WTC11 (cell line): ENCODE data around the gene PRKACA. TPM values are rescaled to one million over a fixed set of nuclear protein-coding genes. Genes with fewer than 3 reads are reported as not detected.

Experiments used
- ATAC-seq: fragments of 200-7000 bp; cut with Tn5 transposase; 2 replicates; pipeline ENCODE4 v1.10.0; 2021; ENCODE audit warnings: mild to moderate bottlenecking, moderate library complexity
- CTCF ChIA-PET: fragments of 300-600 bp; sonication (Branson Sonifier 250); formaldehyde crosslinking; loops from one replicate; lab custom pipeline; 2021; ENCODE audit warnings: antibody characterized with exemption; lab: Charles Lee
- POLR2A ChIA-PET: fragments of 350-600 bp; sonication (Branson Sonifier 250); formaldehyde crosslinking; loops from one replicate; lab custom pipeline; 2021; ENCODE audit warnings: antibody characterized with exemption; lab: Charles Lee
- DNase-seq: peaks from one replicate; pipeline ENCODE4 v3.0.0; 2021; ENCODE audit warnings: low spot score
- H3K27ac Mint-ChIP-seq: 2 replicates; pipeline ENCODE4 v1.8.0; 2021; ENCODE audit warnings: mixed read lengths
- H3K27me3 Mint-ChIP-seq: 2 replicates; pipeline ENCODE4 v1.8.0; 2021; ENCODE audit warnings: low read depth, mild to moderate bottlenecking, moderate library complexity, mixed read lengths
- H3K36me3 Mint-ChIP-seq: 2 replicates; pipeline ENCODE4 v1.8.0; 2021; ENCODE audit warnings: mixed read lengths
- H3K4me1 Mint-ChIP-seq: 2 replicates; pipeline ENCODE4 v1.8.0; 2022; ENCODE audit warnings: mixed read lengths
- H3K4me3 Mint-ChIP-seq: 2 replicates; pipeline ENCODE4 v1.8.0; 2021; ENCODE audit warnings: mild to moderate bottlenecking, moderate library complexity, mixed read lengths
- H3K9me3 Mint-ChIP-seq: 2 replicates; pipeline ENCODE4 v1.8.0; 2021; ENCODE audit warnings: mixed read lengths
- CREB1 ChIP-seq: sonication (generic); formaldehyde crosslinking; IDR thresholded peaks from 2 replicates; pipeline ENCODE4 v1.8.0; 2023; ENCODE audit warnings: mild to moderate bottlenecking, missing genetic modification reagents
- ESRRA ChIP-seq: sonication (generic); formaldehyde crosslinking; IDR thresholded peaks from 2 replicates; pipeline ENCODE4 v1.8.1; 2022; ENCODE audit warnings: mild to moderate bottlenecking, missing genetic modification reagents, borderline replicate concordance
- FOXJ3 ChIP-seq: sonication (generic); formaldehyde crosslinking; IDR thresholded peaks from 2 replicates; pipeline ENCODE4 v1.9.0; 2021; ENCODE audit warnings: missing genetic modification reagents, mild to moderate bottlenecking, borderline replicate concordance
- KAT7 ChIP-seq: sonication (generic); formaldehyde crosslinking; IDR thresholded peaks from 2 replicates; pipeline ENCODE4 v1.8.1; 2023; ENCODE audit warnings: missing genetic modification reagents, mild to moderate bottlenecking, borderline replicate concordance
- MXD4 ChIP-seq: fragments of 250-450 bp; sonication (Bioruptor Pico); IDR thresholded peaks from 2 replicates; pipeline ENCODE4 v1.8.0; 2021; ENCODE audit warnings: mild to moderate bottlenecking, moderate library complexity, borderline replicate concordance
- NR2C2 ChIP-seq: sonication (generic); formaldehyde crosslinking; IDR thresholded peaks from 2 replicates; pipeline ENCODE4 v1.8.0; 2022; ENCODE audit warnings: mild to moderate bottlenecking, missing genetic modification reagents
- NR3C1 ChIP-seq: sonication (generic); formaldehyde crosslinking; conservative IDR thresholded peaks from 2 replicates; pipeline ENCODE4 v1.8.1; 2023; ENCODE audit warnings: low read depth, mild to moderate bottlenecking, missing genetic modification reagents
- total RNA-seq: library from RNA; stranded (reverse); gene quantifications from 3 replicates; pipeline ENCODE4 v1.2.3, GENCODE V29; 2021
- TF ChIP-seq, protein P1 (sequence below): sonication (generic); formaldehyde crosslinking; IDR thresholded peaks from 2 replicates; pipeline ENCODE4 v1.8.1; 2023; ENCODE audit warnings: mild to moderate bottlenecking, missing genetic modification reagents
- TF ChIP-seq, protein P2 (sequence below): sonication (generic); formaldehyde crosslinking; IDR thresholded peaks from 2 replicates; pipeline ENCODE4 v1.8.1; 2022; ENCODE audit warnings: low read depth, missing genetic modification reagents, borderline replicate concordance
- TF ChIP-seq, protein P3 (sequence below): sonication (generic); formaldehyde crosslinking; conservative IDR thresholded peaks from 2 replicates; pipeline ENCODE4 v1.8.1; 2022; ENCODE audit warnings: mild to moderate bottlenecking, missing genetic modification reagents
- TF ChIP-seq, protein P4 (sequence below): fragments of 250-450 bp; sonication (Bioruptor Pico); IDR thresholded peaks from 2 replicates; pipeline ENCODE4 v1.9.0; 2021; ENCODE audit warnings: mild to moderate bottlenecking, borderline replicate concordance
- TF ChIP-seq, protein P5 (sequence below): fragments of 250-450 bp; sonication (Bioruptor Pico); IDR thresholded peaks from 2 replicates; pipeline ENCODE4 v1.9.0; 2021; ENCODE audit warnings: mild to moderate bottlenecking
- TF ChIP-seq, protein P6 (sequence below): sonication (generic); formaldehyde crosslinking; IDR thresholded peaks from 2 replicates; pipeline ENCODE4 v1.8.0; 2022; ENCODE audit warnings: missing genetic modification reagents

PRKACA gene
- total RNA-seq, 1 experiment from 2014 or later: 37.8 TPM

DNA sequence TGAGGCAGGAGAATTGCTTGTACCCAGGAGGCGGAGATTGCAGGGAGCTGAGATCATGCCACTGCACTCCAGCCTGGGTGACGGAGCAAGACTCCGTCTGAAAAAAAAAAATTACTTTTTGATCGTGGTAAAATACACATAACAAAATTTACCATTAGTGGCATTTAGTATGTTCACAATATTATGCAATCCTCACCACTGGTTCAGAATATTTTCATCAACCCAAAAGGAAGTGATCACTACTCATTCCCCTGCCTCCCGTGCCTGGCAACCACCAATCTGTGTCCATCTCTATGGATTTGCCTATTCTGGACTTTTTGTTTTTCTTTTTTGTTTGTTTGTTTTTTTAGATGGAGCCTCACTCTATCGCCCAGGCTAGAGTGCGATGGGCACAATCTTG lies 54.5 kb downstream of the PRKACA start:
- ChIA-PET CTCF (interaction anchor here (0.6 to 7.8 kb wide), 3 partner anchors 9 to 203 kb away, joined by 3 to 187 read pairs (median 5); partner anchors contain the start of gene MISP3), POLR2A (no interaction called here)
- no peak overlapping the region for H3K27ac Mint-ChIP-seq
- H3K27me3 Mint-ChIP-seq: peaks cover 20% of the 10 kb centered on the region
- no peaks in the 10 kb centered on the region for H3K9me3 Mint-ChIP-seq
- H3K4me3 Mint-ChIP-seq: no peak overlapping the region
- DNase-seq (no peak), ATAC-seq (no peak)
- TF ChIP-seq, protein P1, sequence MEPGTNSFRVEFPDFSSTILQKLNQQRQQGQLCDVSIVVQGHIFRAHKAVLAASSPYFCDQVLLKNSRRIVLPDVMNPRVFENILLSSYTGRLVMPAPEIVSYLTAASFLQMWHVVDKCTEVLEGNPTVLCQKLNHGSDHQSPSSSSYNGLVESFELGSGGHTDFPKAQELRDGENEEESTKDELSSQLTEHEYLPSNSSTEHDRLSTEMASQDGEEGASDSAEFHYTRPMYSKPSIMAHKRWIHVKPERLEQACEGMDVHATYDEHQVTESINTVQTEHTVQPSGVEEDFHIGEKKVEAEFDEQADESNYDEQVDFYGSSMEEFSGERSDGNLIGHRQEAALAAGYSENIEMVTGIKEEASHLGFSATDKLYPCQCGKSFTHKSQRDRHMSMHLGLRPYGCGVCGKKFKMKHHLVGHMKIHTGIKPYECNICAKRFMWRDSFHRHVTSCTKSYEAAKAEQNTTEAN (CRISPR knock-in tag): no peak
- TF ChIP-seq, protein P2, sequence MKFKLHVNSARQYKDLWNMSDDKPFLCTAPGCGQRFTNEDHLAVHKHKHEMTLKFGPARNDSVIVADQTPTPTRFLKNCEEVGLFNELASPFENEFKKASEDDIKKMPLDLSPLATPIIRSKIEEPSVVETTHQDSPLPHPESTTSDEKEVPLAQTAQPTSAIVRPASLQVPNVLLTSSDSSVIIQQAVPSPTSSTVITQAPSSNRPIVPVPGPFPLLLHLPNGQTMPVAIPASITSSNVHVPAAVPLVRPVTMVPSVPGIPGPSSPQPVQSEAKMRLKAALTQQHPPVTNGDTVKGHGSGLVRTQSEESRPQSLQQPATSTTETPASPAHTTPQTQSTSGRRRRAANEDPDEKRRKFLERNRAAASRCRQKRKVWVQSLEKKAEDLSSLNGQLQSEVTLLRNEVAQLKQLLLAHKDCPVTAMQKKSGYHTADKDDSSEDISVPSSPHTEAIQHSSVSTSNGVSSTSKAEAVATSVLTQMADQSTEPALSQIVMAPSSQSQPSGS (CRISPR knock-in tag): no peak
- no peak for TF ChIP-seq KAT7
- peaks cover 12% of the 10 kb centered on the region for H3K4me1 Mint-ChIP-seq
- H3K36me3 Mint-ChIP-seq: no peaks in the 10 kb centered on the region

DNA sequence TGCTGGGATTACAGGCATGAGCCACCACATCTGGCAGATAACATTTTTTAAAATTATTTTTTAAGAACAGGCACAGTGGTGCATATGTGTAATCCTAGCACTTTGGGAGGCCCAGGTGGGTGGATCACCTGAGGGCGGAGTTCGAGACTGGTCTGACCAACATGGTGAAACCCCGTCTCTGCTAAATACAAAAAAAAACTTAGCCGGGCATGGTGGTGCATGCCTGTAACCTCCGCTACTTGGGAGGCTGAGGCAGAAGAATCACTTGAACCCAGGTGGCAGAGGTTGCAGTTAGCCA lies 55.1 kb downstream of the PRKACA start:
- CTCF ChIA-PET: interaction anchor here (7.3 to 7.8 kb wide), 2 partner anchors 9 to 16 kb away, joined by 164 to 187 read pairs; partner anchors contain the start of gene MISP3
- no peak overlapping the region for H3K27ac Mint-ChIP-seq
- no peak for ATAC-seq
- H3K27me3 Mint-ChIP-seq: peaks cover 26% of the 10 kb centered on the region
- H3K4me1 Mint-ChIP-seq: peaks cover 12% of the 10 kb centered on the region
- H3K36me3 Mint-ChIP-seq: no peaks in the 10 kb centered on the region
- no peaks in the 10 kb centered on the region for H3K9me3 Mint-ChIP-seq
- POLR2A ChIA-PET: no interaction called here
- TF ChIP-seq ESRRA: no peak
- TF ChIP-seq, protein P2 (CRISPR knock-in tag): no peak
- no peak for TF ChIP-seq KAT7
- no peak for TF ChIP-seq NR3C1 (CRISPR knock-in tag)
- TF ChIP-seq, protein P3, sequence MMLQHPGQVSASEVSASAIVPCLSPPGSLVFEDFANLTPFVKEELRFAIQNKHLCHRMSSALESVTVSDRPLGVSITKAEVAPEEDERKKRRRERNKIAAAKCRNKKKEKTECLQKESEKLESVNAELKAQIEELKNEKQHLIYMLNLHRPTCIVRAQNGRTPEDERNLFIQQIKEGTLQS: no peak
- no peak for TF ChIP-seq MXD4 (CRISPR knock-in tag)
- TF ChIP-seq, protein P4, sequence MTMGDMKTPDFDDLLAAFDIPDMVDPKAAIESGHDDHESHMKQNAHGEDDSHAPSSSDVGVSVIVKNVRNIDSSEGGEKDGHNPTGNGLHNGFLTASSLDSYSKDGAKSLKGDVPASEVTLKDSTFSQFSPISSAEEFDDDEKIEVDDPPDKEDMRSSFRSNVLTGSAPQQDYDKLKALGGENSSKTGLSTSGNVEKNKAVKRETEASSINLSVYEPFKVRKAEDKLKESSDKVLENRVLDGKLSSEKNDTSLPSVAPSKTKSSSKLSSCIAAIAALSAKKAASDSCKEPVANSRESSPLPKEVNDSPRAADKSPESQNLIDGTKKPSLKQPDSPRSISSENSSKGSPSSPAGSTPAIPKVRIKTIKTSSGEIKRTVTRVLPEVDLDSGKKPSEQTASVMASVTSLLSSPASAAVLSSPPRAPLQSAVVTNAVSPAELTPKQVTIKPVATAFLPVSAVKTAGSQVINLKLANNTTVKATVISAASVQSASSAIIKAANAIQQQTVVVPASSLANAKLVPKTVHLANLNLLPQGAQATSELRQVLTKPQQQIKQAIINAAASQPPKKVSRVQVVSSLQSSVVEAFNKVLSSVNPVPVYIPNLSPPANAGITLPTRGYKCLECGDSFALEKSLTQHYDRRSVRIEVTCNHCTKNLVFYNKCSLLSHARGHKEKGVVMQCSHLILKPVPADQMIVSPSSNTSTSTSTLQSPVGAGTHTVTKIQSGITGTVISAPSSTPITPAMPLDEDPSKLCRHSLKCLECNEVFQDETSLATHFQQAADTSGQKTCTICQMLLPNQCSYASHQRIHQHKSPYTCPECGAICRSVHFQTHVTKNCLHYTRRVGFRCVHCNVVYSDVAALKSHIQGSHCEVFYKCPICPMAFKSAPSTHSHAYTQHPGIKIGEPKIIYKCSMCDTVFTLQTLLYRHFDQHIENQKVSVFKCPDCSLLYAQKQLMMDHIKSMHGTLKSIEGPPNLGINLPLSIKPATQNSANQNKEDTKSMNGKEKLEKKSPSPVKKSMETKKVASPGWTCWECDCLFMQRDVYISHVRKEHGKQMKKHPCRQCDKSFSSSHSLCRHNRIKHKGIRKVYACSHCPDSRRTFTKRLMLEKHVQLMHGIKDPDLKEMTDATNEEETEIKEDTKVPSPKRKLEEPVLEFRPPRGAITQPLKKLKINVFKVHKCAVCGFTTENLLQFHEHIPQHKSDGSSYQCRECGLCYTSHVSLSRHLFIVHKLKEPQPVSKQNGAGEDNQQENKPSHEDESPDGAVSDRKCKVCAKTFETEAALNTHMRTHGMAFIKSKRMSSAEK: no peak
- TF ChIP-seq, protein P5, sequence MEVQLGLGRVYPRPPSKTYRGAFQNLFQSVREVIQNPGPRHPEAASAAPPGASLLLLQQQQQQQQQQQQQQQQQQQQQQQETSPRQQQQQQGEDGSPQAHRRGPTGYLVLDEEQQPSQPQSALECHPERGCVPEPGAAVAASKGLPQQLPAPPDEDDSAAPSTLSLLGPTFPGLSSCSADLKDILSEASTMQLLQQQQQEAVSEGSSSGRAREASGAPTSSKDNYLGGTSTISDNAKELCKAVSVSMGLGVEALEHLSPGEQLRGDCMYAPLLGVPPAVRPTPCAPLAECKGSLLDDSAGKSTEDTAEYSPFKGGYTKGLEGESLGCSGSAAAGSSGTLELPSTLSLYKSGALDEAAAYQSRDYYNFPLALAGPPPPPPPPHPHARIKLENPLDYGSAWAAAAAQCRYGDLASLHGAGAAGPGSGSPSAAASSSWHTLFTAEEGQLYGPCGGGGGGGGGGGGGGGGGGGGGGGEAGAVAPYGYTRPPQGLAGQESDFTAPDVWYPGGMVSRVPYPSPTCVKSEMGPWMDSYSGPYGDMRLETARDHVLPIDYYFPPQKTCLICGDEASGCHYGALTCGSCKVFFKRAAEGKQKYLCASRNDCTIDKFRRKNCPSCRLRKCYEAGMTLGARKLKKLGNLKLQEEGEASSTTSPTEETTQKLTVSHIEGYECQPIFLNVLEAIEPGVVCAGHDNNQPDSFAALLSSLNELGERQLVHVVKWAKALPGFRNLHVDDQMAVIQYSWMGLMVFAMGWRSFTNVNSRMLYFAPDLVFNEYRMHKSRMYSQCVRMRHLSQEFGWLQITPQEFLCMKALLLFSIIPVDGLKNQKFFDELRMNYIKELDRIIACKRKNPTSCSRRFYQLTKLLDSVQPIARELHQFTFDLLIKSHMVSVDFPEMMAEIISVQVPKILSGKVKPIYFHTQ: no peak
- no peak for TF ChIP-seq FOXJ3 (CRISPR knock-in tag)
- TF ChIP-seq, protein P1 (CRISPR knock-in tag): no peak
- TF ChIP-seq CREB1 (CRISPR knock-in tag): no peak
- TF ChIP-seq NR2C2: no peak
- TF ChIP-seq, protein P6, sequence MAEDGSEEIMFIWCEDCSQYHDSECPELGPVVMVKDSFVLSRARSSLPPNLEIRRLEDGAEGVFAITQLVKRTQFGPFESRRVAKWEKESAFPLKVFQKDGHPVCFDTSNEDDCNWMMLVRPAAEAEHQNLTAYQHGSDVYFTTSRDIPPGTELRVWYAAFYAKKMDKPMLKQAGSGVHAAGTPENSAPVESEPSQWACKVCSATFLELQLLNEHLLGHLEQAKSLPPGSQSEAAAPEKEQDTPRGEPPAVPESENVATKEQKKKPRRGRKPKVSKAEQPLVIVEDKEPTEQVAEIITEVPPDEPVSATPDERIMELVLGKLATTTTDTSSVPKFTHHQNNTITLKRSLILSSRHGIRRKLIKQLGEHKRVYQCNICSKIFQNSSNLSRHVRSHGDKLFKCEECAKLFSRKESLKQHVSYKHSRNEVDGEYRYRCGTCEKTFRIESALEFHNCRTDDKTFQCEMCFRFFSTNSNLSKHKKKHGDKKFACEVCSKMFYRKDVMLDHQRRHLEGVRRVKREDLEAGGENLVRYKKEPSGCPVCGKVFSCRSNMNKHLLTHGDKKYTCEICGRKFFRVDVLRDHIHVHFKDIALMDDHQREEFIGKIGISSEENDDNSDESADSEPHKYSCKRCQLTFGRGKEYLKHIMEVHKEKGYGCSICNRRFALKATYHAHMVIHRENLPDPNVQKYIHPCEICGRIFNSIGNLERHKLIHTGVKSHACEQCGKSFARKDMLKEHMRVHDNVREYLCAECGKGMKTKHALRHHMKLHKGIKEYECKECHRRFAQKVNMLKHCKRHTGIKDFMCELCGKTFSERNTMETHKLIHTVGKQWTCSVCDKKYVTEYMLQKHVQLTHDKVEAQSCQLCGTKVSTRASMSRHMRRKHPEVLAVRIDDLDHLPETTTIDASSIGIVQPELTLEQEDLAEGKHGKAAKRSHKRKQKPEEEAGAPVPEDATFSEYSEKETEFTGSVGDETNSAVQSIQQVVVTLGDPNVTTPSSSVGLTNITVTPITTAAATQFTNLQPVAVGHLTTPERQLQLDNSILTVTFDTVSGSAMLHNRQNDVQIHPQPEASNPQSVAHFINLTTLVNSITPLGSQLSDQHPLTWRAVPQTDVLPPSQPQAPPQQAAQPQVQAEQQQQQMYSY (CRISPR knock-in tag): no peak
- no peak for DNase-seq
- no peak overlapping the region for H3K4me3 Mint-ChIP-seq
